GM20431 (cell line): Measurements from ENCODE around the gene CCR9.

Experiments
- in situ Hi-C: fragments of 300-500 bp; cut with MseI, MboI; formaldehyde crosslinking; loops from one replicate; pipeline ENCODE4 v1.15.0; 2020; ENCODE audit warnings: low sequenced_read_pairs; ENCODE audit not compliant: unreplicated experiment

Gene CCR9

DNA sequence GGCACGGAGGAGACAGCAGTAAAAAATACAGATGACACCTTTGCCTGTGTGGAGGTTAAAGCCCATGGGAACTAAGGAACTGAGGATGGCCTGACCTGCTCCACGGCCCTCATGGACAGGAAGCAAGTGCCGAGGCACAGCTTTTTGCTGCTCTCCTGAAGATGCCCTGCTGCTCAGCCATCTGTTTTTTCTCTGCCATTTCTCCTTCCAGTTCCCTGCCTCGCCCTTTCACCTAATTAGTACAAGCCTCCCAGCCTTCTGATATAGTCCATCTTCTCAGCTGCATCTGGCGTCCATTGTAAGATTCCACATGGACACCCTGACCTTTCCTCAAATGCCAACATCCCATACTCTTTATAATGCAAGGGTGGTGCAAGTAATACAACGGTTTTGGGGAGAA lies 45.2 kb downstream of the CCR9 start:
- in situ Hi-C loops = loop anchor here (5.0 to 25.0 kb wide), 3 partner anchors 146 to 419 kb away; partner anchors contain the start of gene CCR1

DNA sequence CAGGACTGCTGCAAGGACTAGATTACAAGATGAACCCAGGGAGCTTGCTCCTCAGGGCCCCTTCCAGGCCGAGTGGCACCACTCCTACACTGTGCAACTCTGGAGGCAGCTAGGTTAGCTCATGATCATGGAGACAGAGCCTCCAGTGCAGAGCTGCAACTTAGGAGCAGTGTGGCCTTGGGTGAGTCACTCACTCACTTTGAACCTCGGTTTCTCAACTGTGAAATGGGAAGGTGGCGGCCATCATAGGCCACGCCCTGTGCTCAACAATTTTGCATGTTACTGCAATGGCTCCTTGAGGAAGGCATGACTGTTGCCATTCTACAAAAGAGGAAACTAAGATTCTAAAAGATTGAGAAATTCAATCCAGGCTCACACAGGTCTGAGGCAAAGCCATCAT lies 45.8 kb downstream of the CCR9 start:
- in situ Hi-C loops = loop anchor here (5.0 to 25.0 kb wide), 3 partner anchors 145 to 420 kb away; partner anchors contain the start of gene CCR1

DNA sequence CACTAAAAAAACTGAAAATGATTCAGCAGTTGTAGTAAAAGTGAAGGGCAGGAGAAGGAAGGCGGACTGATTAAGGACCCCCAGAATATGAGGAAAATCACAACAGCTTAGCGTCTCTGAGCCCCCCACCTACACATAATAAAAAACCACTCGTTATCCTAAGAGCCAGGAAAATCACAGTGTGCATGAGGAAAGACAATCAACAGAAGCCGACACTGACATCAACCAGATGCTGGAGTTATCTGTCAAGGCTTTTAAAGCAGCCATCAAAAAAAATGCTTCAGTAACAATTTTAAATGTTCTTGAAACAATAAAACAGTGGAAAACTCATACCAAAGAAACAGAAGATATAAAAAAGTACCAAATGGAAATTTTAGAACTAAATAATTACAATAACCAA lies 47.2 kb downstream of the CCR9 start:
- in situ Hi-C loops = loop anchor here (5.0 to 25.0 kb wide), 3 partner anchors 144 to 421 kb away; partner anchors contain the start of gene CCR1

DNA sequence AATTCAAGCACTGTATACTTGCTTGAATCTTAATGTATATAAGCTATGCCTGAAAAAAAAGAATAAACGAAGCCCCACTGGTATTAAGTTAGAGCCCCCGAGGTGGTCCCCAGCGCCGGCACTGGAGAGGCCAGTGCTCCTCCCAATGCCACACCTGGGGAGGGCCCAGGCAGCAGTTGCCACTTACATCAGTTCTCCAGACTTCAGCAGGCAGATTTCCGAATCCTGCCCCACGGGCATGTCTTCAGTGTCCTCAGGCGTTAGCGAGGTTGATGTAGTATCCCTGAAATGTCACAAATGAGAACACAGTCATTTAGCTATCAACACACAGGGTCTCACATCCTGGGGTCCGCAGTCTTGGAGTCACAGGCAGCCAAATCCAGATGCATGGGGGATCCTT lies 49.9 kb downstream of the CCR9 start:
- in situ Hi-C loops = loop anchor here (25.0 kb wide), 2 partner anchors 276 to 424 kb away; partner anchors contain the start of gene CCR1

DNA sequence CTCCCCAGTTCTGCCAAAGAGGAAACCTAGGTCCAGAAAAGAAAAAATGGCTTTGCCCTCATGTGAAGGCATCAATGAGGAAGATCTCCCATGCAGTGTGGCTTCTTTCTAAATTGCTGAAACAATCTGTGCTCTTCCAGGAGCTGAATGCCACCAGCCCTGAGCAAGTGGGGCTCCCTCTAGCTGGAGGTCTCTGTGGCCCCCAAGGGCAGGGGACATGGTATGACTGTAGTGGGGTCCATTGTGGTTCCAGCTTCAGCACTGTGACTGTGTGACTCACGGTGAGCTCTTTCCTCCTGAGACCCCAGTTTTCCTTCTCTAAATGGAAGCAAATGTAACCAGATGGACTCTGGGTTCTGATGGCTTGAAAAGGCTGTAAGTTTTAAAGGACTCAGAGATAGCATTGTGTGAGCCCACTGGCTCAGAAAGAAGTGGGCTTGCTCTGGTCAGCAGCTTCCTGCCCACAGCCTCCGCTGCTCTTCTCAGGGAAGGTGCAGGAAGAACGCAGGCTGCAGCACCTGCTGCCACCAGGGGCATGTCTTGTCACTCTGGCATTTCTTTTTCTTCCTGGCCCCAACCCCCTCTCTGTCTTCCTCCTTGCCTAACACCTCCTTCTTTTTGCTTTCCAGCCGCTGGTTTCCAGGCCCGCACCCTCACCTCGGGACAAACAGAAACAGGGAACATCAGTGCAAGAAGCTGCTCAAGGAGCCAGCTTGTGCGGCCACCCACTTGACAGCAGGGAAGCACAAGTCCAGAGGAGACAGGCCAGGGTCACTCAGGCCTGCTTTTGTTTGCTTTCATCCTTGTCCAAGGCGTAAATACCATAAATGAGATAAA lies 51.1 kb downstream of the CCR9 start:
- in situ Hi-C loops = loop anchor here (25.0 kb wide), 2 partner anchors 275 to 425 kb away; partner anchors contain the start of gene CCR1

DNA sequence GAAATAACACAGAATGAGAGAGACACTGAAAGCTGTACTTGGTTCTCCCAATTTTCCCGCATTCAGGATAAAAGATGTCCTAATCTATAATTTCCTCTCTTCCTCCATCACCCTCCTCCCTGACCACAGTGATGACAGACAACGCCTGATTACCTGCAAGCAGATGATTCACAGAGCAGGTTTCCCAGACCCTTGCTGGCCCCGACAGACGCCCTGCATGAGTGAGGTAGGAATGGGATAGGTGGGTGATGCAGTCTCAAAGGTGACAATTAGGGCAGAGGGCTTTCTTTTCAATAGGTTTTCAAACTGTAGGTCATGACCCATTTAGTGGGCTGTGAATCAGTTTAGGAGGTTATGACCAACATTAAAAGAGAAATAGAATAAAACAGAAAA lies 51.7 kb downstream of the CCR9 start:
- in situ Hi-C loops = loop anchor here (25.0 kb wide), 2 partner anchors 274 to 426 kb away; partner anchors contain the start of gene CCR1

DNA sequence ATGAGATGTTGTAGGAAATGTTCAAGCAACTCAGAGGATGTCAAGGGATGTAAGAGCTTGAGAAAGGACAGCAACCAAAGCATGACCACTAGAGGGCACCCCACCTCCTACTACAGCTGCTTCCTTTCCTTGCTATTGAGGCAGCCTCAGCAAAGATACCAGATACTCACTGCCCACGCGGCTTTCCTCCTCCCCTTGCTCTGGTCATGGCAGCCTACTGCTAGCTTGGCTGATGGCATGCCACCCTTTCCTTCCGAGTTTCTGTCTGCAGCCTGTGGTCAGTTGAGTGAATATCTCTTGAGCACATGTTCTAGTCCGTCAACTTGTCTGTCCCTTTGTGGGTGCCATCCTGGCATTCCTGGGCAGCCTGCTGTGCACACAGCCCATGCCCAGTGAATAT lies 52.5 kb downstream of the CCR9 start:
- in situ Hi-C loops = loop anchor here (25.0 kb wide), 2 partner anchors 273 to 427 kb away; partner anchors contain the start of gene CCR1

GRCh38 chr3:45939341-45939771 lies 53.0 kb downstream of the CCR9 start:
- in situ Hi-C loops = loop anchor here (25.0 kb wide), 2 partner anchors 273 to 427 kb away; partner anchors contain the start of gene CCR1

DNA sequence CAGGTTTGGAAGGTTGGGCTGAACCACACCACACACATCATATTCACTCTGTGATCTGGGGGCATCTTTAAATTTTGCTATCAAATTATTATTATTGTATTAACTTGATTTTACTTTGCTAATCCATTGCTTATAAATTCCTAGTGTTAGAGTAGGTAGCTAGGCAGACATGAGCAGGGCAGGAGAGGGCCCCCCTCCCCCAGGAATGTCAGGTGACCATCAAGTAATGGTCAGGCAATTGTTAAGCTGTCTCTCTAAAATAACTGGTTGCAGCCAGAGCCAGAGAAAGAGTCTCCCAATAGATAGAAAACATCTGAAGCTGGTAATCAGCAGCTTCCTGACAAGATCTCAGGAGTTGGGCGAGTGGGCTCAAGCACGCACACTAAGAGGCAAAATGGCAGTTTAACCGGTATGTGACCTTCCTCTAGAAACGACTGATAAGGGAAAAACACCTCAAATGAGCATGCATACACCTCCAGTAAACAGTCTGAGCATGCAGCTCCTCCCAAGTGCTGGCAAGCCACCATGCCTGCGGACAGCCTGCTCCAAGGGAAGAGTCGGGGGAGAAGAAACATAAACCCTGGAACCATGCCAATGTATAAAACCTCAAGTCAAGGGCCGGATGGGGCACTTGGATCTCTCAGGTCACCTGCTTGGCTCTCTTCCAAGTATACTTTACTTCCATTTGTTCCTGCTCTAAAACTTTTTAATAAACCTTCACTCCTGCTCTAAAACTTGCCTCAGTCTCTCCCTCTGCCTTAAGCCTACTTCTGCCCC lies 53.8 kb downstream of the CCR9 start:
- in situ Hi-C loops = loop anchor here (10.0 to 25.0 kb wide), 3 partner anchors 272 to 428 kb away; partner anchors contain the start of gene CCR1

DNA sequence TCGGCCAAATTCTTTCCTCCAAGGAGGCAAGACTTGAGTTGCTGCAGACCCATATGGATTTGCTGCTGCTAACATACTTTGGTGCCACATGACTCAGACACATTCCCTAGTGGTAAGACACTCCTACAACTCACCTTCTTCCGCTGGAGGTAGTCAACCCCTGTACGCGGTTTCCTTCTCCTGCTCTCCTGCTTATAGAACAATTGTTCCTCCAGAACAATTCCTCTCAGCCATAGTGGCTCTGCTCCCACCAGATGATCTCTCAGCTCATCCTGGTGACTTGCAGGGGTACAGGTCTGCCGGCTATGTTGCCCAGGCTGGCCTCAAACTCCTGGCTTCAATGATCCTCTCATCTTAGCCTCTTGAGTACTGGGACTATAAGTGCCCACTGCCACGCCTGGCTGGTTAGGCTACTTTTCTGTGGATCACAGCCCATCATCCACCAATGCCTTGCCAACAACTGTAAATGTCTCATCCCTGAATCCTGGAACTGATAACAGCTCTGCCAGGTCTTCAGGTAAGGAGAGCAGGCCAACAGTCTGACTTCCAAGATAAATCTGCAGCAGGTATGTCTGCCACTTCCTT lies 54.5 kb downstream of the CCR9 start:
- in situ Hi-C loops = loop anchor here (10.0 to 25.0 kb wide), 3 partner anchors 271 to 429 kb away; partner anchors contain the start of gene CCR1

- in situ Hi-C loops = loop anchor here (10.0 to 25.0 kb wide), 3 partner anchors 270 to 430 kb away; partner anchors contain the start of gene CCR1
Observed at GRCh38 chr3:45942051-45942825, 55.9 kb downstream of the CCR9 start.

- in situ Hi-C loops = loop anchor here (10.0 to 25.0 kb wide), 3 partner anchors 269 to 431 kb away; partner anchors contain the start of gene CCR1
Observed at GRCh38 chr3:45943207-45943846, 57.0 kb downstream of the CCR9 start, which contains the start of gene CXCR6. CXCR6 (plus strand) TSS chr3:45943464; CDS start chr3:45946482, 3,018 bp downstream.

DNA sequence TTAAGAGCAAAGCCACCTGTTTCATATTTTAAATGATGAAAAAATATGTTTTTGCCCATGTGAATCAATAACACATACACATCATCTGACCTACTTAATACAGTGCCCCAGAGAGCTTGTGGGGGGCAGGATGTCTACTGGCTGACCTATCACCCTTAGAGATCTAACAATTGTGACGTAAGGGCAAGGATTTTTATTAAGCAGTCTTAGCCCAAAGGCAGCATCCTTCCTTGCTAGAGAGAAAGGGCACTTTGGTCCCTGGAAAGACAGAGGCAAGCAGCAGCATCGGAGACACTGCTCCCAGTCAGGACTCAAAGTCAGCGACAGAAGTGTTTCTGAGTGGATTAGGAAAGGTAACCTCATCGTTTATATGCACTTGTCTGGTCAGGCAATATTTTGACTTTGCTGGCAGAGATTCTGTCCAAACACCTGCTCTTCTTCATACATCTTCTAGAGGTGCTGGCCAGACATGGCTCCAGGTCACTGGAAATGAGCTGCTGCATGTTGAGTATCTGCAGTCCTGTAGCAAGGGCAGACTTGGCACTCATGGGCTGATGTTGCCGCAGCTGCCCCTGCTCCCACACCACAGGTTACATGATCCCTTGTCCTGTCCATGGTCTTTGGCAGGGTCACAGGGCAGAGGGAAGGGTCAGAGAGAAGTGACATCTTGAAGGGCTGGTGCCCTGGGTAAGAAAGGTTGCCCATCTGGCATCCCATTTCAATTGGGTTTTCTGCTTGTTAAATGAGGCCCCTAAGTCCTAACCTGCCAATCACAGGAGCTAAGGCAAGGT lies 58.7 kb downstream of the CCR9 start:
- in situ Hi-C loops = loop anchor here (10.0 to 25.0 kb wide), 3 partner anchors 267 to 433 kb away; partner anchors contain the start of gene CCR1

DNA sequence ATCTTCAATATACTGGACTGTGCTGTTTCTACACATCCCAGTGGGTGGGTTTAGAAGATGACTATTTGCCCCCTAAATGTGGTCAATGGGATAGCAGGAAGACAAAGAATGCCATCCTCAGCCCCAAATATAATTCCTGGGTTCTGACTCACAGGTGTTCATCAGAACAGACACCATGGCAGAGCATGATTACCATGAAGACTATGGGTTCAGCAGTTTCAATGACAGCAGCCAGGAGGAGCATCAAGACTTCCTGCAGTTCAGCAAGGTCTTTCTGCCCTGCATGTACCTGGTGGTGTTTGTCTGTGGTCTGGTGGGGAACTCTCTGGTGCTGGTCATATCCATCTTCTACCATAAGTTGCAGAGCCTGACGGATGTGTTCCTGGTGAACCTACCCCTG lies 60.0 kb downstream of the CCR9 start:
- in situ Hi-C loops = loop anchor here (10.0 to 25.0 kb wide), 3 partner anchors 266 to 434 kb away; partner anchors contain the start of gene CCR1

DNA sequence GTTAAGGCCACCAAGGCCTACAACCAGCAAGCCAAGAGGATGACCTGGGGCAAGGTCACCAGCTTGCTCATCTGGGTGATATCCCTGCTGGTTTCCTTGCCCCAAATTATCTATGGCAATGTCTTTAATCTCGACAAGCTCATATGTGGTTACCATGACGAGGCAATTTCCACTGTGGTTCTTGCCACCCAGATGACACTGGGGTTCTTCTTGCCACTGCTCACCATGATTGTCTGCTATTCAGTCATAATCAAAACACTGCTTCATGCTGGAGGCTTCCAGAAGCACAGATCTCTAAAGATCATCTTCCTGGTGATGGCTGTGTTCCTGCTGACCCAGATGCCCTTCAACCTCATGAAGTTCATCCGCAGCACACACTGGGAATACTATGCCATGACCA lies 60.5 kb downstream of the CCR9 start:
- in situ Hi-C loops = loop anchor here (10.0 to 25.0 kb wide), 3 partner anchors 265 to 435 kb away; partner anchors contain the start of gene CCR1

DNA sequence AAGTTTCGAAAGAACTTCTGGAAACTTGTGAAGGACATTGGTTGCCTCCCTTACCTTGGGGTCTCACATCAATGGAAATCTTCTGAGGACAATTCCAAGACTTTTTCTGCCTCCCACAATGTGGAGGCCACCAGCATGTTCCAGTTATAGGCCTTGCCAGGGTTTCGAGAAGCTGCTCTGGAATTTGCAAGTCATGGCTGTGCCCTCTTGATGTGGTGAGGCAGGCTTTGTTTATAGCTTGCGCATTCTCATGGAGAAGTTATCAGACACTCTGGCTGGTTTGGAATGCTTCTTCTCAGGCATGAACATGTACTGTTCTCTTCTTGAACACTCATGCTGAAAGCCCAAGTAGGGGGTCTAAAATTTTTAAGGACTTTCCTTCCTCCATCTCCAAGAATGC lies 61.0 kb downstream of the CCR9 start:
- in situ Hi-C loops = loop anchor here (10.0 to 25.0 kb wide), 3 partner anchors 265 to 435 kb away; partner anchors contain the start of gene CCR1

- in situ Hi-C loops = loop anchor here (10.0 to 25.0 kb wide), 3 partner anchors 264 to 436 kb away; partner anchors contain the start of gene CCR1
Observed at GRCh38 chr3:45948311-45948781, 62.0 kb downstream of the CCR9 start.
